GM19099 (cell line): Measurements from ENCODE around the gene FHIT.

ENCODE experiments used
- POLR2A ChIP-seq: IDR thresholded peaks from 3 replicates; pipeline ENCODE4 v1.6.1; 2011; ENCODE audit warnings: low read depth; ENCODE audit not compliant: insufficient read length; ENCODE audit errors: extremely low read depth

FHIT gene

GRCh38 chr3:60153221-60153999, 1097.8 kb downstream of the FHIT start:
- no peak for TF ChIP-seq POLR2A

DNA sequence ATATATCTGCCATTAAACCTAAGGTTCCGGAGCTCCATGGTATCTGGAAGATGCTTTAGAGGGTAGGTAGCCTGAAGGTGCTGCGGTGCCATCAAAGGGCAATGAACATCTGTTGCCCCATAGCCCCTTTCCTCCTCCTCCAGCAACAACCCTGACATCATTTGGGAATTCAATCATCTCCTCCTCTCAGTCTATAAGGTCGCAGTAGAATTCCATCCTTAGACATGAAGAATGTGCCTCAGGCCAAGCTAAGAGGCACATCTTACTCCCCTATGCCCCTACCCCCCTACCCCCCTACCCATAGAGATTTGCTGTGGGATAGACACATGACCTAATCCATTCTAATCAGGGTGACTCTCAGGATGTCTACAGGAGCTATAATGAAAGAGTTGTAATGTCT, 1101.8 kb downstream of the FHIT start:
- no peak for TF ChIP-seq POLR2A

GRCh38 chr3:60147249-60147950, 1103.9 kb downstream of the FHIT start:
- TF ChIP-seq POLR2A = no peak

DNA sequence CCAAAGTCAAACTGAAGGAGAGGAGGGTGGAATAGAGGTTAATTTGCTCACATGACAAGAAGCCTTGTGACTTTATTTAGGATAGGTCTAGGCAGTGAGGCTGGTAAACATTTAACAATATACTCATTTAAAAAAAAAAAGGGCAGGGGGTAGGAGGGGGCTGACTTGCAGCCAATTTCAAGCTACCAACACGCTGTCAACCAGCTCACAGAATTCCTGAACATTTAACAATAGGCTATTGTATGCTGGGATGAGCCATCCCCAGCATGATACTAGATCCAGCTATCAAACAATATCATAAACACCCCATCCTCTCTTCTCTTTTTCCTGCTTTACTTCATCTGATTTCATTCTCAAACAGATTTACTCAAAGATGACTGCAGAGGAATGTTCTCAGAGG, 1105.1 kb downstream of the FHIT start:
- TF ChIP-seq POLR2A = no peak

DNA sequence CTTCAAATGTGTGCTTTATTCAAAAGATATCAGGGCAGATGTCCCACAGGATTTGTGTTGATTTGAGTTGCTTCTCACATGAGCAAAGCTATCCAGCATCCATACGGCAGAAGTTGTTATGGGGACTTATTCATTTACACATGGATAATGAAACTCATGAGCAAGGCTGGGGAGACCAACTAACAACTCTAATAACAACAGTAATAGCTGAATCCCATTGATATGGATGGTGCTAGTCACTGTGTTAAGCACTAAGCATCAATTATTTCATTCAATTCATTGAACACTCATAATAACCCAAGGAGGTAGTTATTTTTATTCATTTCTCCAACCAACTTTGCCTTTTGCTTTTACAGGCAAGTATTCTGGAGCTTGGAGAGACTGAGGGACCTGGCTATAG, 1107.2 kb downstream of the FHIT start:
- no peak for TF ChIP-seq POLR2A

GRCh38 chr3:60142009-60142408, 1109.2 kb downstream of the FHIT start:
- TF ChIP-seq POLR2A = no peak

DNA sequence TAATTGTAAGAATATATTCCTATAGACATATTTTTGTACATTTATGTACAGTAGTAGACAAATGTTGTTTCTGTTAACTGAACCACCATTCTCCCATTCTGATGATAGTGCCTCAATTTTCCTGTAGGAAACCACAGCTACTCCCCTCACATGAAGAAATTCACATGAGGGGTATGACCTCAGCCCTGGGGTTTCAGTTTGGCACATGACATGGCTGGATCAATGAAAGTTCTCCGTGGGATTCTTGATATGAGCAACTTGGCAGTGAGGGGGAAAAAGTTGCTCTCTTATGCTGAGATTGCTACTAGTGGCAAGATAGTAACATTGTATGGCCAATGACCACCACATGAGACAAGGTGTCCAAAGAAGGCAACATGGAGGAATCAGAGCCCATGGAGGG, 1111.1 kb downstream of the FHIT start:
- TF ChIP-seq POLR2A = no peak

DNA sequence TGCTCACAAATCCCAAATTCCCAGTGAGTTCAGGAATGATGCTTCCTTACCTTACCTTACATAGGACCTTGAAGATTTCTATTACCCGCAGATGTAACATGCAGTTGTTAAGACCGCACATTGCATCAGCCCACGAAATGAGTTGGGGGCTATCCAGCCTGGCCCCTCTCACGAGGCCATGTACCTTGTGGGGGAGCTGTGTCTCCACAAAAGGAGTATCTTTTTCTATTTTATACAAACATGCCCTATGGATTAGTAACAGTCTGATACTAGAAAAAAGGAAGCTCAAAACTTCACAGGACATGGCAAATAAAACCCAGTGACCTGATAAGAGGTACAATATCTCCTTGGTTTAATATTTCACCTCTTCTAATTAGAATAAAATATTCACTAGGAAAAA, 1114.7 kb downstream of the FHIT start:
- no peak for TF ChIP-seq POLR2A

- no peak for TF ChIP-seq POLR2A
Observed at GRCh38 chr3:60135474-60135873, 1115.8 kb downstream of the FHIT start.

DNA sequence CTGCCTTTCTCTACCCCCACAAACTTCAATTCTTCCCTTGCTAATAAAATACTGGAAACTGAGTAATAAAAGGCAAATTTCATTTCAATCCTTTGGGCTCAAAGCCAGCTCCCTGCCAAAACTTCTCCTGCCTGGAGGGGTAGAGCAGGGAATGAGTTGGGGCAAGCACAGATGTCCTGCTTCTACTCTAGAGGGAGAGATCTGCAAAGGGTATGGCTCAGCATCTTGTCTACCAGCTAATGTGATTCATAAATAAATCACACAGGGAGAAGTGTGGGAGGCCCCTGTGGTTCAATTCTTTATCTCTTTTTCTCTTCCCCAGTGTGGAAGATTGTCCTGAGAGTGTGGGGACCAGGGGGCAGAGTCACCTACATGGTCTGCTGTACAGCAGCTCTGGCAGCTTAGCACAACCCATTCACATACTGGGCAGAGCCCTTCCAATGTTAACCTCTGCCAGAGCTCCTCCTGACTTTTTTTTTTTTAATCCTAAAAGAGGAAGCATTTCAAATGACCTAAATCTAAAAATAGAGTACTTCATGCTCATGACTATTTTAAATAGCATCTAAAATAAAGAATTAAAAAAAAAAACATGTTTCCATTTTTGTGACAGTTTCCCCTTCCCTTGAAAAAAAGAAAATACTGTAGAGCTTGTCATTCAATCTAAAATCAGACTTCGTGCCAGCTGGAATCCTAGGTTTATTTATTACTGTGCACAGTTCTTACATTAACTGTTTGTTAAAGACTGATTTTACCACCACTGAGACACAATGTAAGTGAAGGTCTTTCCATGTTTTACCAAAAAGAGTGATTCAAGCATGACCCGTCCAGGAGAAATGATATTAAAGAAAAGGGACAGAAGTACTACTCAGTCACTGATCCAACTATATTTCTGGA, 1117.7 kb downstream of the FHIT start:
- no peak for TF ChIP-seq POLR2A

DNA sequence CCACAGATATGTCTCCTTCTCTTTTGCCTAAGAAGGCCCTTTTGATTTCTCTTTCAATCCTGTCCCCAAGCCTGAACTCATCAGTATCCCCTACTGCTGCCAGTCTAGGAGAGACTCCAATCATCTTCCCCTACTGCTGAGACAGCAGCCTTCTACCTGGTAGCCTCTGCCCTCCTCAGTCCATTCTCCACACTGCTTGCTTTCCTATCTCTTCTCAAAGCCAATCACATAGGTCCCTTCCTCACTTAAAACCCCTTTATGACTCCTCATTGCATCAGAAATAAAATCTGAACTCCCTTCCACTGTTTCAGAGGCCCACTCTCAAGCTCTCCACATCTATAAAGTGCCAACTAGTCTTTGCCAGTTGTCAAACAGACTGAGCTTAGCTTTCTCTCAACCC, 1119.6 kb downstream of the FHIT start:
- no peak for TF ChIP-seq POLR2A

- no peak for TF ChIP-seq POLR2A
Observed at GRCh38 chr3:60126511-60127304, 1124.5 kb downstream of the FHIT start.

DNA sequence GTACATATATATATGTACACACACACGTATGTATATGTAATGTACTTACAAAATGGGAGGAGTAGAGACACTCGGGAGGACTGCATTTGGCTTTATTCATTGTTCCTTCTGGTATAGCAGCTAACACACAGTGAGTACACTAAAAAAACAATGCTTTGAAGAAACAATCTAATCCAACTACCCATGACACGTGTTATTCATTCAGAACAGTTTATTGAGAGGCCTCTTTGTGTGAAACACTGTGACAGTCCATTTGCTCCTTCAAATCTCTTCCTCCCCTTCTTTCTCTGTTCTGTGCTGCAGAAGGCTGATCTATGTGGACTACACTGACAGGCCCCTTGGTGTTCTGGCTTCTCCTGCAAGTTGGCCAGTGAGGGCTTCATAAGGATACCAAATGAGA, 1125.6 kb downstream of the FHIT start:
- TF ChIP-seq POLR2A = no peak

DNA sequence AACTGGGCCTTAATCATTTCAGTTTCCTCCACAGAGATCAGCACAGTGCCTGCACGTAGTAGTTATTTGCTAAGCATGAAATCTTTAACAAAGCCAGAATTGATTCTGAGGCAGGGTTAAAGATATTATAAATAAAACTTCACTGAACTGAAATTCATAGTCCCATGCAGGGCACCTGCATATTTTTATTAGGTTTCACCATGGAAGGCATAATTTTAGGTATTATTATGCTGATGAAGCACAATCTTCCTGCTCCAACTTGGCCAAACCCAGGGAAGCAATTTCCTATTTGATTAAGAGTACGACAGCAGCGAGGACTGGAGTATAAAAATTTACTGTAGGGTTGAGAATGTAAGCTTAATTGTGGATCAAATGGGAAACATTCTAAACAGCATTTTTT, 1131.0 kb downstream of the FHIT start:
- TF ChIP-seq POLR2A = no peak

GRCh38 chr3:60114191-60114590, 1137.1 kb downstream of the FHIT start:
- no peak for TF ChIP-seq POLR2A
